ENCODE data around the gene ELOVL5.

Gene ELOVL5

DNA sequence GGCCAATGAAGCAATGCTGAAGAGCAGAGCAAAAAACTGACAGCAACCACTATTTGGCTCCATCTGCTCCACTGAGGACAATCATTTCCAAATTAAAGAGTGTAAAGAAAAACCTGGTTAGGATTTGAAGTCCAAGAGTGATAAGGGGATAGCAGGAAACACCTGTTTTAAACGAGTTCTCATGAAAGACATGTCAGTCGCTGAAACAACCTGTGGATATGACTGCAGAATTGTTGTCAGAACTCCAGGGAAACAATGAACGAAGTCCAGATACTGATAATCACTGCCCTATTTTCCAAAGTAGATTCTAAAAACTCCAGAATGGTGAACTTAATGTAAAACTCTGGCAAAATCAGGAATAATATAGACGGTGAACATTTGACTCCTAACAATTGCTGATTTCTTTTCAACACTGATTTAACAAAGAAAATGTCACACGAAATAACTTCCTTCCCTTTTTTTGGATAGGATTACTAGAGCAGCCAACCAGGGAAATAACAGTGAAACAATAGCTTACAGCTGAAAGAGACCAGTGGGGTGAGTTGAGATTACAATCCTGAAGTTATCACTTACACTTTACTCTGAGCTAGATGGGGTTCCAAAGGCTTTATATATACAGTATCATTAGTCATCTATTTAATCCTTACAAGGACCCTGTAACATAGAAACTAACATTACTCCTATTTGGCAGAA lies 83.7 kb downstream of the ELOVL5 start:
- DNase-seq = no peak

GRCh38 chr6:53264337-53264736 lies 84.4 kb downstream of the ELOVL5 start:
- no peak for DNase-seq

DNA sequence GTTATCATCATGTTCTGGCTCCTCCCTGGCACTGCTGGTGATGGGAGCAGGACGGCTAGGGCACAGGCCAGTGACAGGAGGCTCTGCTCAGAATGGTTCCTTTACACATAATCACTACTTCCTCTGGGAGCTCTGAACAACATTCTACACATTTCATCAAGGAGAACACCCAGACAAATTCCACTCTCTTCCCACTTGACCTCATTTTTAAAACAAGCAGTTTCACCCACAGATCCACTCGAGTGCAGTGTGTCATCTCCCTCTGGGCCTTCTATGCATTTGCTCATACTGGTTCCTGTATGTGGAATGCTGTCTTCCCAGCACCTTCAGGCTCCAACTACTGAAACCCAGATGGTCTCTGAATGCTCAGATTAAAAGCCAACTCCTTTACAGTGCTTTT lies 84.8 kb downstream of the ELOVL5 start:
- no peak for DNase-seq

- no peak for DNase-seq
Observed at GRCh38 chr6:53259860-53260580, 88.7 kb downstream of the ELOVL5 start.

DNA sequence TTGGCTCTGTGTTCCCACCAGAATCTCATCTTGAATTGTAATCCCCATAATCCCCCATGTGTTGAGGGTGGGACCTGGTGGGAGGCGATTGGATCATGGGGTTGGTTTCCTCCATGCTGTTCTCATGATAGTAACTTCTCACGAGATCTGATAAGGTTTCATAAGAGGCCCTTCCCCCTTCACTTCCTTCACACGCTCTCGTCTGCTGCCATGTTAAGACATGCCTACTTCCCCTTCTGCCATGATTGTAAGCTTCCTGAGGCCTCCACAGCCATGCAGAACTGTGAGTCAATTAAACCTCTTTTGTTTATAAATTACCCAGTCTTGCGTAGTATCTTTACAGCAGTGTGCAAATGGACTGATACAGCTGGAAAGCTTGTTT lies 90.0 kb downstream of the ELOVL5 start:
- no peak for DNase-seq

DNA sequence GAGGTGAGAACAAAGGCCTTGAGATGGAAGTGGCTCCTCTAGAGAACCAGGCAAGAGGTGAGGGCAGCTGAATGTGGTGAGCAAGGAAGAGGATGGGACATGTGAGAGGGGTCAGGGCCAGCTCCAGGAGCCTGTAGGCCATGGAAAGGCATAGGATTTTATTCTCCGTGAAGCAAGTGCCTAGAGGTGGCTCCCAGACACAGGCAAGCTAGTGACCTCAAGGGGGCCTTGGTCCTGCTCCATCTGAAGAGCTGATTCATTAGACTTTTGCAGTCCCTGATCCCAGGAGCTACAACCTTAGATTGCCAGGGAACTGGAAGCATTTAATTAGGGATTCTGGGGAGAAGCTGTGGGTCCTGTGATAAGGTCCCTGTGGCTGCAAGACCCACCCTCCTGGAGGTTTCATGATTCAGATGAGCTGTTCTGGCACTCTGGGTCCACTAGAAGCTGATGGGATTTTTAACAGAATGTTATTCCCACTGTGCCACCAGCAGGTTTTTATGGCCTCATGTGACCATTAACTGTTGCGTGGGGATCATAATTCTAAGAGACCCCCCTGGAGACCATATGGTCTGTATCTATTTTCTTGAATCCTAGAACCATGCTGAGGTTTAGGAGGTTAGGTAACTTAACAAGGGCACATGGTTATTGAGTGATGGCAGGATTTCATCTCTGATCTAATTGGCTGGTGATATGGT lies 90.5 kb downstream of the ELOVL5 start:
- DNase-seq = no peak

GRCh38 chr6:53257533-53257932 lies 91.2 kb downstream of the ELOVL5 start:
- DNase-seq = no peak

DNA sequence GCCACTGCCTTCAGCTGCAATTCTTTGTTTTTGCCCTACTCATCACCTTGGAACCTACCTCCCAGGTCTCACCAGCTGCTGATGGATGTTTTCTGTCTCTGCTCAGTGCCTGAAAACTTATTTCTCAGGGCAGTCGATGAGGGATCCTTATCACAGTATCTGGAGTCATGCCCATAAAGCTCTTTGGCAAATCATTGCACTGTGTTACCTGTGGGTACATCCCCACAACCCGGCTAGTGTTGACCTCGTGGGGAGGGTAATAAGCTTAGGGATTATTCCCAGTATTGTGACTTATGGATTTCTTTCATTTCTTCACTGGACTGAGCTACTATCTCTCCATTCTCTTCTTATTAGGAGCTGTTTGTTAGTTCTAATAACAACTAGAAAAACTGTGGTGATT lies 91.7 kb downstream of the ELOVL5 start:
- DNase-seq = no peak

DNA sequence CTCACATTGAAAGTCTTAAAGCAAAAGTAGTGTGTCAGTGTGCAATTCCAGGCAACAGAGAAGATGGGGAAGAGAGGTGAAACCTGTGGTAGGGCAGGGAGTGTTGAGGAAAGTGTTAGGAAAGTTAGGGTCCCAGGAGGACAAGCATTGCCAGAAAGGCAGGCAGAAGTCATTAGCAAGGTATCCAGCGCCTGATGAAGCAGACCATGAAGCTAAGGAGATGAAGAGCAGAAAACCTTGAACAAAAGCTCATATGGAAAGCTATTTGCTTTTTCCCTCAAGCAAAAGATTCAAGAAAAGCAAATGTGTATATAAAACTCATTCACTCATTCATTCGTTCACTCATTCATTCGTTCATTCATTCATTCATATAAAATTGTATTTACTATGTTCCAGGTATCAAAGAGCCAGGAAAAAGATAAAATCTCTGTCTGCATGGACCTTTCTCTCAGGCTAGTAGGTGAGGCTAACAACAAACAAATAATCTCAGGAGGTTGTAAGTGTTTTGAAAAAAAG lies 96.5 kb downstream of the ELOVL5 start:
- DNase-seq = no peak

GRCh38 chr6:53251033-53251672 lies 97.6 kb downstream of the ELOVL5 start:
- no peak for DNase-seq

DNA sequence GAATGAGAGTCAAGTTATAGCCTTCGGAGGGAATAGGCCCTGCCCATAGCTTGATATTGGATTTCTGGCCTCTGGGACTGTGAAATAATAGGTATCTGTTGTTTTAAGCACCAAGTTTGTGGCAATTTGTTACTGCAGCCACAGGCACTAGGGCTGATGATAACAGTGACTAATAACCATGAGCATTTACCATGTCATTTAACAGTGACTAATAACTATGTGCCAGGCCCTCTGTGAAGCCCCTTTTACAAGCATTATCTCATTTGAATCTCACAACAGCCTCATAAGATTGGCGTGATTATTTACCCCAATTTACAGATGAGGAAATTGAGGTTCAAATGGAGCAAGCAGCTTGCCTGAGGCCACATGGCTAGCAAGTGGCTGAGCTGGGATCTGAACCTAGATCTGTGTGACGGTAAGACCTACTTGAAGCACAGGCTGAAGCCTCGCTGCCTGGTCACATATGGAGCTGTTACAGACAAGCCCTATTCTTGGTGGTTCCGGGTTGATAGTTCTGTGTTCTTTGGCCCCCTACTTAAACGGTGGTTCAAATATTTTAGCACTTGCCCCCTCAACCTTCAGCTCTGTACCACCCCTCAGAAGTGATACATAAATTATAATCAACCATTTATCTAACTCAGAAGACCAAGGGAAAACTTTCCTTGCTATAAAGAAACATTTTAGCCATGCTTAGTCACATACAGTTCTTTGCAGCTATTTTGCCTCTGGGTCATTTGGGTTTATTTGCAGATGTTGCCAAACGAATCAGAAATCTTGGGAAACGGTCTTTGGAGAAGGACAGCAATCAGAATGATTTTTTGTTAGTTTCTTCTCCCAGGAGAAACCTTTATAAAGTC lies 98.3 kb downstream of the ELOVL5 start:
- no peak for DNase-seq

DNA sequence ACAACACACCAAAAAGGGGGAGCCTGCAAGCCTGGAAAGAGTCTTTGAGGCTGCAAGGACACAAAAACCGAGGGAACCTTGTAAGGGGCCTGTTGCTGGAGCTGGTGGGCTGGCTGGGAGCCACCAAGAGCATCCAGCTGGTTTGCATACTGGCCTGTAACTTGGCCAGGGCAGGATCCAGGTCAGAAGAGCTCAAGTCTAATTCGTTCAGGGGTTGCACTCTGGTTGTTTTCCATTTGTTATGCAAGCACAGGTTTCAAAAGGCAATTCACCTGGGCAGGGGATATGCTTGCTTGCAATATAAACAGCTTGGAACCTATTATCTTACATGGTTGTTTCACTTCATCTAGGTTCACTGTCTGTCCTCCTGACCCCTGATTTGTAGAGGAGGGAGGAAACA lies 101.8 kb downstream of the ELOVL5 start:
- no peak for DNase-seq

GRCh38 chr6:53244958-53245357 lies 103.8 kb downstream of the ELOVL5 start:
- peak in 1 of 2 donors; percentile 77 for DNase-seq

DNA sequence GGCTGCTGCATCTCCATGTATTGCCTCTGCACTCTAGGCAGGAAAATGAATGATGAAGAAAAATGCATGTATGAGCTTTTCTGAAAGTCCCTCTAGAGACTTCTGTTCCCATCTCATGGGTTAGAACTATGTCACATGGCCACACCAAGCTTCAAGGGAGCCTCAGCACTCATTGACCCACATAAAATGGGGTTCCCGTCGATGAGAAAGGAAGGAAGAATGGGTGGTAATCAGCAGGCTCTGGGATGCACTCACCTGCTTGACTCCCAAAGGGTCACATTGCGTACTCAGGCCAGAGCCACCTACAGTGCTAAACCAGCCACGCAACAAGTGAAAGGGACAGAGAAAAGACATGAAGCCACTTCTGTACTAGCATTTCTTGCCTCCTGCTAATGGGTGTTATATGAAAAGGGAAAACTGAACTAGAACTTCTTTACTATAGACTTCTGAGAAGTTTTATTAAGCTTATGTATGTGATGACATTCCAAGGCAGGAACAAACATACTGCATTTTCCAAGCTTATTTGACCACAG lies 104.3 kb downstream of the ELOVL5 start:
- no peak for DNase-seq

DNA sequence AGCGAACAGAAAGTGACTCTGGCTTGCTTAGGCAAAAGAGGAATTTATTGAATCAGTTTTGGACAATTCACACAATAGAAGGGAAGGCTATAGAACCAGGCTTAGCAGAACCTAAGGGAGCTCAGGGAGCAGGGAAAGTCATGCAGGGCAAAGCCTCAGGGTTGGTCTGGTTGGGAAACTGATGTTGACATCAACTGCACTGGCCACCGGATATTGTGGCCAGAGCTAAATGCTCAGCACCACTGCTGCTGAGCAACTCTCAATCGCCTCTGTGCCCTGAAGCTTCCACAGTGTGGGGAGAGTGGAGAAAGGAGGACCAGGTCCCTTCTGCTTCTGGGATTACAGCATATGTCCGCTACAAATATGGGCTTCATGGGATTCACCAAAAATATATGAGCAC lies 106.8 kb downstream of the ELOVL5 start:
- DNase-seq = no peak

- no peak for DNase-seq
Observed at GRCh38 chr6:53240761-53241160, 108.0 kb downstream of the ELOVL5 start.

GRCh38 chr6:53240139-53240538 lies 108.6 kb downstream of the ELOVL5 start:
- DNase-seq = no peak

DNA sequence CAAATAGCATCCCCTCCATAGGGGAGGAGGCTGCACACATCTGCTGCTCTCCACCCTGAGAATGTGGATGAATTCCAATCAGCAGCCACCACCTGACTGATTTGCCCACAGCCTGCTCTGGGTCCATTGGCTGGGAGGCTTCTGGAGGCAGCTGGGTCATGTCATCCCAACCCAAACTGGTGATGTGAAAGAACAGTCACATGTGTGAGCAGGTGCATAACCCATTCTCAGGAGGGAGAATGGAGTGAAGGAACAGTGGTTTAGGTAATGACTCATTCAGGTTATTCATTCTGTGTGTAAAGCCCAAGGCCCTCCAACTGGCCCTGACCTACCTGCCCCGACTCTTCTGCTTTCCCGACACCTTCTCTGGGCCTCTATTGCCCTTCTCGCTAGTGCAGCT lies 109.2 kb downstream of the ELOVL5 start:
- no peak for DNase-seq

DNA sequence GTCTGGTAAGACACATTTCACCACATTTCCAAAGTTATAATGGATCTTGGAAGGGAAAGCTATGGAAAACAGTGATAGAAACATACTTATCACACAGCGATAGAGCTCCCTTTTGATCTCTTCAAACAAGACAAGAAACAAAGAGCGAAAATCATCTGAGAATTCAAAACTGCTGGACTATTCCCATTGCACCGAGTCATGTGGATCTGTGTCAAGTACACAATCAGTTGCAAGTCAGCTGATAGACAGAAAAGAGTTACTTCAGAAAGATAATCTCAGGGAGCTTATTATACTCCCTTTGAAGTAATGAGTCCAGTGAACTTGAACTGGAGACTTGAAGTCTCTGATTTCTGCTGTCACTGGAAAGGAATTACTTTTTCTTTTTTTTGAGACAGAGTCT lies 110.4 kb downstream of the ELOVL5 start:
- DNase-seq = no peak

DNA sequence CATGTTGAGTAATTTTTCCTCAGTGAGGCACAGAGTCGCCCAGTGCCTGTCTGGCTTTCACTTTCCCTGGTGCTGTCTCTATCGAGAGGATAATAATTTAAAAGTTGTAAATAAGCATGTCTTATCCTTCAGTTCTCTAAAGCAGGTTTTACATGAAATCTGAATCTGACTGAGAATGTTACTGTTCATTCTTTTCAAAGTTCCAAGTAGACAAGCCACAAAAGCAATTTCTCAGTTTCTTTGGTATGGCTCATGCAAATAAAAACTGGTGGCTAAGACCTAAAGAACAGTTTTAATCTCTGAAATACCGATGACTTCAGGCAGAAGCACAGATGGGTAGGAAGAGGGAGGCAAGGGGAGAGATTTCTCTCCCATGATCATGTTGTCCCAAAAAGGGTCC lies 112.5 kb downstream of the ELOVL5 start:
- DNase-seq = no peak

GRCh38 chr6:53235508-53235907 lies 113.2 kb downstream of the ELOVL5 start:
- DNase-seq = no peak

DNA sequence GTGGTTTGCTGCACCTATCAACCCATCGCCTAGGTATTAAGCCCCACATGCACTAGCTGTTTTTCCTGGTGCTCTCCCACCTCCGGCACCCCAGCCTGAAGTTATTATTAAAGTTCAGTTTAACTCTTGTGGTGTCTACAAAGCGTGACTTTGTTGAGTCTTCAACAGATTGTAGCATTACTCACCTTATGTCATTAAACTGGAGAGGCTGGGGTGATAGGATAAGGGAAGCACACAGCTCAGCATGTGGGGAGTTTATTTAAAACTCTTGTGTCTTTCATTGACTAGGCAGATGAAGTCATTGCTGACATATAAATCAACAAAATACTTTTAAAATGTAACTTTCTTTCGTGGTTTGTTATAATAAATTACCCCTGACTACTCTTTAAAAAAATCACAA lies 115.4 kb downstream of the ELOVL5 start:
- no peak for DNase-seq
